Measurements from ENCODE around the gene NUMB. TPM values are rescaled to one million over a fixed set of nuclear protein-coding genes. Genes with fewer than 3 reads are reported as not detected.

NUMB gene
- total RNA-seq, 2 donors from 2014 or later, result 79.9 to 85.2 TPM

- H3K4me1 Mint-ChIP-seq, result peaks cover 3% of the 10 kb centered on the region
- Histone ChIP-seq H3K27ac (ENCODE audit: low read depth, low read length) (no peak overlapping the region), H3K27me3 (ENCODE audit: control insufficient read depth, insufficient read depth, low read length, poor library complexity, severe bottlenecking) (no peaks in the 10 kb centered on the region), H3K4me1 (ENCODE audit: control insufficient read depth, insufficient read depth, low read length) (no peaks in the 10 kb centered on the region), H3K36me3 (ENCODE audit: control insufficient read depth, insufficient read depth, low read length) (peaks cover 42% of the 10 kb centered on the region), H3K4me3 (ENCODE audit: low read length) (no peak overlapping the region), H3K9ac (ENCODE audit: extremely low read depth, low read length, poor library complexity, severe bottlenecking) (no peak overlapping the region), H3K9me3 (ENCODE audit: control insufficient read depth, low read length) (no peaks in the 10 kb centered on the region)
- H3K9me3 Mint-ChIP-seq, result no peaks in the 10 kb centered on the region
- DNase-seq, result no peak
- WGBS, 2 experiments (ENCODE audit: insufficient coverage in 1 of 2, insufficient read length in 1 of 2), result 93 to 95% methylated on average over 11 to 12 of the region's 12 CpGs
- H3K36me3 Mint-ChIP-seq (ENCODE audit: low read depth), result peaks cover 37% of the 10 kb centered on the region
- no peaks in the 10 kb centered on the region for H3K27me3 Mint-ChIP-seq (ENCODE audit: insufficient read depth)
- H3K4me3 Mint-ChIP-seq, result no peak overlapping the region
- no peak for TF ChIP-seq CTCF (conservative IDR thresholded peaks at IDR 0.05)
- H3K27ac Mint-ChIP-seq, result no peak overlapping the region
Measured at GRCh38 chr14:73293782-73294781, 164.3 kb downstream of the NUMB start.

GRCh38 chr14:73290279-73290678 is 168.1 kb downstream of the NUMB start:
- no peak for TF ChIP-seq CTCF (conservative IDR thresholded peaks at IDR 0.05)
- H3K9ac ChIP-seq (ENCODE audit: extremely low read depth, low read length, poor library complexity, severe bottlenecking), result no peak overlapping the region
- H3K9me3 ChIP-seq (ENCODE audit: control insufficient read depth, low read length), result no peaks in the 10 kb centered on the region
- H3K27ac Mint-ChIP-seq, result peak overlapping the region; percentile 33
- H3K36me3 Mint-ChIP-seq (ENCODE audit: low read depth), result peaks cover 44% of the 10 kb centered on the region
- no peaks in the 10 kb centered on the region for H3K27me3 ChIP-seq (ENCODE audit: control insufficient read depth, insufficient read depth, low read length, poor library complexity, severe bottlenecking)
- no peak for DNase-seq
- H3K4me3 ChIP-seq (ENCODE audit: low read length), result no peak overlapping the region
- no peak overlapping the region for H3K4me3 Mint-ChIP-seq
- no peaks in the 10 kb centered on the region for H3K4me1 Mint-ChIP-seq
- WGBS, 2 experiments (ENCODE audit: insufficient coverage in 1 of 2, insufficient read length in 1 of 2), result 89 to 90% methylated on average over 4 of the region's 4 CpGs
- H3K9me3 Mint-ChIP-seq, result no peaks in the 10 kb centered on the region
- peaks cover 66% of the 10 kb centered on the region for H3K36me3 ChIP-seq (ENCODE audit: control insufficient read depth, insufficient read depth, low read length)
- no peaks in the 10 kb centered on the region for H3K4me1 ChIP-seq (ENCODE audit: control insufficient read depth, insufficient read depth, low read length)
- H3K27me3 Mint-ChIP-seq (ENCODE audit: insufficient read depth), result no peaks in the 10 kb centered on the region
- no peak overlapping the region for H3K27ac ChIP-seq (ENCODE audit: low read depth, low read length)

GRCh38 chr14:73289729-73290128 is 168.6 kb downstream of the NUMB start:
- H3K4me3 ChIP-seq (ENCODE audit: low read length), result no peak overlapping the region
- H3K36me3 ChIP-seq (ENCODE audit: control insufficient read depth, insufficient read depth, low read length), result peaks cover 72% of the 10 kb centered on the region
- H3K27me3 ChIP-seq (ENCODE audit: control insufficient read depth, insufficient read depth, low read length, poor library complexity, severe bottlenecking), result no peaks in the 10 kb centered on the region
- H3K9me3 ChIP-seq (ENCODE audit: control insufficient read depth, low read length), result no peaks in the 10 kb centered on the region
- H3K4me1 Mint-ChIP-seq, result no peaks in the 10 kb centered on the region
- no peak overlapping the region for H3K27ac ChIP-seq (ENCODE audit: low read depth, low read length)
- 60 to 67% methylated on average over 2 to 3 of the region's 3 CpGs for WGBS, 2 experiments (ENCODE audit: insufficient coverage in 1 of 2, insufficient read length in 1 of 2)
- H3K27me3 Mint-ChIP-seq (ENCODE audit: insufficient read depth), result no peaks in the 10 kb centered on the region
- DNase-seq, result no peak
- H3K36me3 Mint-ChIP-seq (ENCODE audit: low read depth), result peaks cover 44% of the 10 kb centered on the region
- H3K9ac ChIP-seq (ENCODE audit: extremely low read depth, low read length, poor library complexity, severe bottlenecking), result no peak overlapping the region
- H3K27ac Mint-ChIP-seq, result no peak overlapping the region
- no peak overlapping the region for H3K4me3 Mint-ChIP-seq
- no peaks in the 10 kb centered on the region for H3K4me1 ChIP-seq (ENCODE audit: control insufficient read depth, insufficient read depth, low read length)
- H3K9me3 Mint-ChIP-seq, result no peaks in the 10 kb centered on the region
- no peak for TF ChIP-seq CTCF (conservative IDR thresholded peaks at IDR 0.05)
